ENCODE data around the gene CPED1.

Gene CPED1

DNA sequence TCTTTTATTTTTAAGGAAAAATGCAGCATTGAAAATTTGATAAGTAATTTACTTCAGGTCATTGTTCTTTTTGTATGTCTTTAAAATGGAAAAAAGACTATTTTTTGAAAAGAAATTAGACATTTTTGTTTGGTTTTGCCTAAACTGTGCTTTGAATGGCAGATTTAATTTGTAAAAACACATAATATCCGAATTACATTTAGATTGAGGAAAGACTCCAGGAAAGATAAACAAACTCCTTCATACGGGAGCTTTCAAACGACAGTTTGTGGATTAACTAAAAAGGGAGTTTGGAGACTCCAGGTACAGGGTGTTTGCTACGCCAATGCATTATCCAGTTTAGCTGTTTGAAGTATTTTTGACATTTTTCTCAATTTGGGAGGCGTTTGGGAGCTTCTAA is 36.1 kb downstream of the CPED1 start:
- H3K4me3 ChIP-seq (ENCODE audit: low read depth, low read length) = no peak overlapping the region
- no peak for TF ChIP-seq CTCF (IDR thresholded peaks at IDR 0.05; ENCODE audit: insufficient read depth, low read depth, low read length, missing control alignments)
- no peak for DNase-seq (ENCODE audit: low read depth)

DNA sequence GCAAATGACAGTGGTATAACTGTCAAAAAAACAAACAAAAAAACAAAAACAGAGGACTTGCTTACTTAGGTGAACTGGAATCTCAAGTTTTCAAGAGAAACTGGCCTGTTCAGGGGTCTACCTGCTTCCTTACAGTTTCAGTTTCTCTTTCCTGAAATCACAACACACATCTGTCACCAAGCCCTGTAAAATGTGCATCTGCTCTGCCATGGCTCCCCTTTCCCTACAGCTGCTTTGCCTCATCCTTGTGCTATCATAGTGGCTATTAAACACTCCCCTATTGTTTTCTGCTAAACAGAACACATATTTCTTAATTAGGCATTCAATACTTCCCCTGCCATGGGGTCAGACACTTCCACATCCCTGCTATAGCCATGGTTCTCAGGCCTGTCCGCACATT is 37.6 kb downstream of the CPED1 start:
- DNase-seq (ENCODE audit: low read depth) = no peak
- no peak for TF ChIP-seq CTCF (IDR thresholded peaks at IDR 0.05; ENCODE audit: insufficient read depth, low read depth, low read length, missing control alignments)
- H3K4me3 ChIP-seq (ENCODE audit: low read depth, low read length) = no peak overlapping the region

GRCh38 chr7:121026577-121027111 is 38.1 kb downstream of the CPED1 start:
- TF ChIP-seq CTCF (IDR thresholded peaks at IDR 0.05; ENCODE audit: insufficient read depth, low read depth, low read length, missing control alignments) = no peak
- no peak for DNase-seq (ENCODE audit: low read depth)
- H3K4me3 ChIP-seq (ENCODE audit: low read depth, low read length) = no peak overlapping the region

- no peak for DNase-seq (ENCODE audit: low read depth)
- TF ChIP-seq CTCF (IDR thresholded peaks at IDR 0.05; ENCODE audit: insufficient read depth, low read depth, low read length, missing control alignments) = no peak
- H3K4me3 ChIP-seq (ENCODE audit: low read depth, low read length) = no peak overlapping the region
Observed at GRCh38 chr7:121027761-121028669, 39.5 kb downstream of the CPED1 start.

- no peak for TF ChIP-seq CTCF (IDR thresholded peaks at IDR 0.05; ENCODE audit: insufficient read depth, low read depth, low read length, missing control alignments)
- H3K4me3 ChIP-seq (ENCODE audit: low read depth, low read length) = no peak overlapping the region
- DNase-seq (ENCODE audit: low read depth) = no peak
Observed at GRCh38 chr7:121029302-121029701, 40.8 kb downstream of the CPED1 start.

- DNase-seq (ENCODE audit: low read depth) = no peak
- H3K4me3 ChIP-seq (ENCODE audit: low read depth, low read length) = no peak overlapping the region
Observed at GRCh38 chr7:121030308-121030707, 41.8 kb downstream of the CPED1 start.

More at GRCh38 chr7:121030308-121030707, 41.8 kb downstream of the CPED1 start:
- no peak for TF ChIP-seq CTCF (IDR thresholded peaks at IDR 0.05; ENCODE audit: insufficient read depth, low read depth, low read length, missing control alignments)
